HG02981 (cell line): ENCODE data around the gene DUSP2.
"Not testable (repeated sequence)": the region's sequence is repeated elsewhere in the genome, so short reads cannot be mapped to it uniquely, and the experiment has no call there.

Experiments
- ATAC-seq: cut with Tn5 transposase; IDR thresholded peaks from one replicate; pipeline ENCODE4 v1.9.1; 2021; ENCODE audit warnings: mild to moderate bottlenecking, moderate library complexity; ENCODE audit not compliant: unreplicated experiment

Gene DUSP2

DNA sequence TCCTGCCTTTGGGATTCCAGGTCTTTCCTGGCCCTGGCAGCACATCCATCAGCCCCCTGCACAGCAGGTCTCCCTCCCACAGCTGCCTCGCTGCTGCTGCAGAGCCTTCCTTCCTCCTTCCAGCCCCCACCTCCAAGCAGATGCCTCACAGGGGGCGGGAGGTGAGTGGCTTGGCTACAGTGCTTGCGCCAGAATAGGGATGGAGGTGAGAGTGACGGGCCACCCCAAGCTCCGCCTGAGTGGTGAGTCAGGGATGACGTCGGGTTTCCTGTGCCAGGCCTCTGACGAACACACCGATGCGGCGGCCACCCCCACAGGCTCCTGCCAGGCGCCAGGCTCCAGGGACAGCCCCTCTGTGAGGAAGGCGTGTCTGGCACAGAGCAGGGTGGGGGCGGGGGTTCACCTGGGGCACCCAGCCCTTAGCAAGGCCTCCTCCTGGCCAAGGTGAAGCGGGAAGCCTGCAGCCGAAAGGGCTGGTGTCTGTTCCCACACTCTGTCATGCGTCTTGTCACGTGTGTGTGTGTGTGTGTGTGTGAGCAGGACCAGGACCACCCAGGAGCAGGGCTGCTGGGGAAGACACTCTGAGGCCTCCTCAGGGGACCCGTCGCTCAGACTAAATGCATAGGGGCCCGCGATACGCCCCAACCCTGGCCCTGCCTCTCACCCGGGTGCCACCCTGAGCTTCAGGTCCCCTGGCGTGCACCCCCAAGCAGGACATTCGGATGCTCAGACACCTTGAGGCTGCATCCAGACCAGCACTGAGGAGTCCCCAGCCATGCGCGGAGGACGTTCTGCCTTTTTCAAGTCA, 3.4 kb upstream of the DUSP2 start:
- peak; percentile 36 for ATAC-seq

DNA sequence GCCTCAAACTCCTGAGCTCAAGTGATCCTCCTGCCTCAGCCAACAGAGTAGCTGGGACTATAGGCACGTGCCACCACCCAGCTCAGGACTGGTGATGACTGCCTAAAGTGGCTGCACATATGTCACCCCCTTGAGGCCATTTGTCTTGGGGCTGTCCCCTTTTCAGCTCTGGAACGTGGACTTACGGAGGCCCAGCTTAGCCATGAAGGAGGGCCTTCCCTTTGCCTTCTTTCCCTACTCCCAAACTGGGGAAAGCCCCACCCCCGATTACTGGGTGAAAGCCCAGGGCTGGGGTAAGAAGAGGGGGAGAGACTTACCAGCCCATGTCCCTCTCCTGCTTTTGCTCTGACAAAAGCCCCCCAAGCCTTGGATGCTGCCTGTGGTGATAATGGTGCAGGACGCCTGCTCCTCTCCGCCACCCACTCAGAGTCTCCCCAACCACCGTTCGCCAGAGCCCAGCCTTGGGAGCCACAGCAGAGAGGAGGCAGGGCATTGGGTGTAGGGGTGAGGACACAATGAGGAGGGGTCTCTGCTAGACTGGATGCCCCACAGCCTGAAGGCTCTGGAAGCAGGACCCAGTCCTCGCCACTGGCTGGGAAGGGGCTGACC, 2.5 kb upstream of the DUSP2 start:
- no peak for ATAC-seq

DNA sequence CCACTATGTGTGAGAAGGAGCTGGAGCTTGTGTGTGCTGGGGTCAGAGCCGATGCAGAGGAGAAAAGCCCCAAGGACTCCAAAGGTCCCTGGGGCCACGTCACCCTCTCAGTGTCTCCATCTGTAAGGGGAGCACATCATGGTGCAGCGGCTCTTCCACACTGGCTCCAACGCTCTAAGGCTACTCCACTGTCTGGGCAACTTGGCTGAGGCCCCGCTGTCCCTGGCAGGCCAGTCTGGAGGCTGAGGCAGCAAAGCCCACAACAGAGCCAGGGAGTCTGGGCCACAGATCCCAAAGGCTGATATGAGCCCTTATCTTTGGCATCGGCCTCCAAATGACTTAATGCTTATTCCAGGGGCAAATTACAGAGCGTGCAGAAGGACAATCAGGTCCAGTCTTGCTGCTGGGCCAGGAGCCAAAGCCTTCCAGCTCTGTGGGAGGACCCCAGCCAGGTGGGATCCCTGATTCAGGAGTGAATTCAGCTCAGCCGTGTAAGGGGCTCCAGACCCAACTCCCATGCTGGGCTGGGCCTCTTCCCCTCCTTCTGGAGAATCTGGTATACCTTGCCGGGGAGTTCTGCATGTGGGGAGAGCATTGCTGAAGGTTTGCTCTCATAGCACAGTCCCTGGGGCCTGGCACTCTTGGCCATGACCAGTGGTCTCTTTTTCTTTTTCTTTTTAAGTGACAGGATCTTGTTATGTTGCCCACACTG, 1.8 kb upstream of the DUSP2 start:
- no peak for ATAC-seq

DNA sequence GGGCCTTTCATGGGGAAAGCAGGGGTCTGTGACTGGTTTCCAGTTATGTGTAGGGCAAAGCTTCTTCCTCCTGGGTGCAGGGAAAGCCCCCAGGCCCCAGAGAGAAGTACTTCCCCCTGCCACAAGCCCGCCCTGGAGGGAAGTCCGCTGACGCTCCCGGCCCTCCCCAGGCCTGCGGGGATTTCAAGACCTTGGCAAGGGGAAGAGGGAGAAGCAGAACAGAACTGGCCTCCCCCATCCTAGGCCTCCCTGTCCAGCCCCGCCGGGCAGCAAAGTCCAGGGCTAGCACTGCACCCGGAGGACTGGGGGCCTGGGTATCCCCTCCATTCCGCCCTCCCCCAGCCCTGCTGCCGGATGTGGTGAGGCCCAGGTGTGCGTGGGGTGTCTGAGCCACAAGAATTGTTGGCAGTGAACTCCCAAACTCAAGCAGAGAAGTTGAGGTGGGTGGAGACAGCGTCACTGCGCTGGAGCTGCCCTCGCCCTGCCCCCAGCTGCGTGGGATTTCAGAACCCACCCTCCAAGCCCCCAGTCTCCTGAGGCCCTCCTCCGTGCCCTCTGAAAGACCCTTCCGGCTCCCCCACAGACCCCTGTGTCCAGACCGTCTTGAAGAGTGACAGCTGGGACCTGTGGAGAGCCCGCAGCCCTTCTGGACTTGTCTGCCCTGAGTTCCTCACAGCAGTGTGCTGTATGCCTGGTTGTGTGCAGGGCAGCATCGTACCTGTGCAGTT, 1.1 kb upstream of the DUSP2 start:
- peak; percentile 26 for ATAC-seq

DNA sequence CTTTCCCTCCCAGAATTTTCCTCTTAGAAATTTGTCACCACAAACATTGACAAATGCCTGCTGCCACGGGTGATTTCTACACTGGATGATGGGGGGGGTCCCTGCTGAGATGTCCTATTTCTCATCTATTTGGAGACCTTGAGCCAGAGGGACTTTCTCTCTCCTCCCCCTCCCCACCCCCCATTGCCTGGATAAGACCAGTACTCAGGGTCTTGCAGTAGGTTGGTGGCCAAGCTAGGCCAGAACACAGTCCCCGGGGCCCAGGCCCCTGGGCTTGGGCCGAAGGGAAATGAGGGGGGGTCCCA, 560 bp upstream of the DUSP2 start:
- ATAC-seq, result no peak

DNA sequence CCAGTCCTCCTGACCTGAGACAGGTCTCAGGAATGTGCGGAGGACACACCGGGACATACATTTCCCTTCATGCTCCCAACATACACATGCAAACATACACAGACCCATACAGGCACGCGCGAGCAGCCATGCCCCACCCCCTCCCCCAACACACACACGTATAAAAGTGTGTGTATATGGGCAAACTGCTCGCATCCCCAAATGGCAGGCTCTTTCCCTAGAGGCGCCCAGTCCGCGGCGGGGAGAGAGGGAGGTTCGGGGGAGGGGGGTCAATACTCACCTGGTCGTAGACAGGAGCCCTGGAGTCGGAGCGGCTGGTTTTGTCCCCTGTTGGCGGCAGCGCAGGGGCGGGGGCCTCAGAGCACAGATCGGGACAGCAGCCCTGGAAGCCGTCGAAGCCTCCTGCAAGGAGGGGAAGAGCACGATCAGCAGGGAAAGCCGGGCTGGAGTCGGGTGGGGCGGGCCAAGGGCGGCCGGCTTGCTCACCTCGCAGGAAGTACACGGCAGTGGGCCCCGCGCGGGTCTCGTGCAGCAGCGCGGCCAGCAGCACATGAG, 682 bp downstream of the DUSP2 start:
- peak; percentile 3 for ATAC-seq

DNA sequence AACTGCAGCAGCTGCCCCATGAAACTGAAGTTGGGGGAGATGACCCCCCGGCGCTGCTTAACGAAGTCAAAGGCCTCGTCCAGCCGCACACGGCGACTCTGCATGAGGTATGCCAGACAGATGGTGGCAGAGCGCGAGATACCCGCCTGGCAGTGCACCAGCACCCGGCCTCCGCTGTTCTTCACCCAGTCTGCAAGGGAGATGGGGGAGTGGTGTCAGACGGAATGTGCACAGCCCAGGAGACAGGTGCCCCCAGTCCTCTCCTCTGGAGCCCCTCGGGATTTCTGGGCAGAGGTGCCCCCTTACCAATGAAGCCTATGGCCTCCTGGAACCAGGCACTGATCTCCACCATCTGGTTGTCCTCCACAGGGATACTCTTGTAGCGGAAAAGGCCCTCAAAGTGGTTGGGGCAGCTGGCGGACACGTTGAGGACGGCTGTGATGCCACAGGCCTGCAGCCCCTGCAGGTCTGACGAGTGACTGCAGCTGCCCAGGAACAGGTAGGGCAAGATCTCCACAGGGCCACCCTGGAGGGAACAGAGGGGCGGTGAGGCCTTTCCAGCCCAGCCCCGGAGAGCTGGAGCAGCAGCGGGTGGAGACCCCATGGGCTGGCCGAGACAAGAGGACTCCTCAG, 1.3 kb downstream of the DUSP2 start:
- no peak for ATAC-seq

DNA sequence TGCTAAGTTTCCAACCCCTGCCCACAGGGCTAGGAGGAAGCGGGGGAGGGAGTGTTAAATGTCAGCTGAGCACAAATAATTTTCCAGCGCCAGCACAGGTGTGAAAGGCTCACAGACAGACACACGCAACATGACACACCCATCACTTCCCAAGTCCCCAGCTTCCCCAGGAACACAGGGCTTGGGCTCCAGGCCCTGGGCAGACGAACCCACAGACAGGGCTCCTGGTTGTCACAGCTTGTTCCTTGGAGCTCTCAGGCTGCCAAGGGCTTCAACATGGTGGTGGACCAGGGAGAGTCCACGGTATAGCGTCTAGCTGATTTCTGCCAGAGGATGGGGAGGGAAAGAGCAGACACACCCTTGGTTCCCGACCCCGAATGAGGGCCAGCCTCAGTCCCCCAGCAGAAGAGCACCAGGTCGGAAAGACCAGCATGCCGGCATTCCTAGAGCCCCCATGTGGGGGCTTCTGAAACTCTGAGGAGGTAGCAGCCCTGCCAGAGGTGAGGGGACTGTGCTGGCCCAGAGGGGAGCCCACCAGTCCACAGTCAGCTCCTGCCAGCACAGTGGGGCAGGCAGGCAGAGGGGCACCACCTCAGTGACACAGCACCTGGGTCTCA, 1.9 kb downstream of the DUSP2 start:
- no peak for ATAC-seq

DNA sequence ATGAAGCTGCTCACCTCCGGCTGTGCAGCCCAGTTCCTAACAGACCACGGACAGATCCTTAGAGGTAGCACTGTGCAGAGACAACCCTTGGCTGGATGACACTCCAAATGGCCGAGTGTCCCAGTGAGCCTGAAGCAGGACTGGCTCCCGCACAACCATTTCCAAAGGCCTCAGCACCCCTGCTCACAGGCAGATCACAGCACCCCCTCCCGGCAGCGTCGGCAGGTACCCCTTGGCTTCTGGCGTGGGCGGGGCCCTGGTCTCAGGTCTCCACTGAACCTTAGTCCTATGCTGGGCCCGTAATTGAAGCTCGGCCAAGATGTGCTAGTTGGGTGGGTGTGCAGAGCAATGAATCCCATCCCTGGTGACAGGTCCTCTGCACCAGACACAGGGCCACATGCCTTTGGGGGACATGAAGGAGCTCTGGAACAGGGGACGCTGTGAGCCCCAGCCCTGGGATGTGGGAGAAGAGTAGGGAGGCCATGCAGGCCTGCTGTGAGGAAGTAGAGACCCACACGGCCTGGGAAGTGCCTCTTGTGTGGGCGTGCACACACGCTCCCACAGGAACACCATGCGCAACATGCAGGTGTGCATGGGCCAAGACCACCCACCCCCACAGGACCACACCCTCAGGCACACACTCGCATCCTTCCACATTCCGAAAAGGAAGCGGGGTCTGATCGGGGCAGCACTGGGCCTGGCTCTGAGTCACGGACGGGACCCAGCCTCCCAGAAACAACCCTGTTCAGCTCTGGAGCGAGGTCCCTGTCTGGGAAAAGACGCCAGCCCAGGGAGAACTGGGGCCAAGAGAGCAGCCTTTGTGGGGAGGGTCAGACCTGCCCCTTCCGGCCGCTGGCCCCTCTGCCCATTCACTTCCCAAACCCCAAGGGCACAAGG, 2.8 kb downstream of the DUSP2 start:
- no peak for ATAC-seq

DNA sequence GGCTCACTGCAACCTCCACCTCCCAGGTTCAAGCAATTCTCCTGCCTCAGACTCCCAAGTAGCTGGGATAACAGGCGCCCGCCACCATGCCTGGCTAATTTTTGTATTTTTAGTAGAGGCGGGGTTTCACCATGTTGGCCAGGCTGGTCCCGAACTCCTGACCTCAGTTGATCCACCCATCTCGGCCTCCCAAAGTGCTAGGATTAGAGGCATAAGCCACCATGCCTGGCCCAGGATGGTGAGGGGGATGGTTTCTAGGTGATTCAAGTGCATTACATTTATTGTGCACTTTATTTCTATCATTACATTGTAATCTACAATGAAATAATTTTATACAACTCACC, 3.6 kb downstream of the DUSP2 start:
- ATAC-seq, result not testable (repeated sequence)

DNA sequence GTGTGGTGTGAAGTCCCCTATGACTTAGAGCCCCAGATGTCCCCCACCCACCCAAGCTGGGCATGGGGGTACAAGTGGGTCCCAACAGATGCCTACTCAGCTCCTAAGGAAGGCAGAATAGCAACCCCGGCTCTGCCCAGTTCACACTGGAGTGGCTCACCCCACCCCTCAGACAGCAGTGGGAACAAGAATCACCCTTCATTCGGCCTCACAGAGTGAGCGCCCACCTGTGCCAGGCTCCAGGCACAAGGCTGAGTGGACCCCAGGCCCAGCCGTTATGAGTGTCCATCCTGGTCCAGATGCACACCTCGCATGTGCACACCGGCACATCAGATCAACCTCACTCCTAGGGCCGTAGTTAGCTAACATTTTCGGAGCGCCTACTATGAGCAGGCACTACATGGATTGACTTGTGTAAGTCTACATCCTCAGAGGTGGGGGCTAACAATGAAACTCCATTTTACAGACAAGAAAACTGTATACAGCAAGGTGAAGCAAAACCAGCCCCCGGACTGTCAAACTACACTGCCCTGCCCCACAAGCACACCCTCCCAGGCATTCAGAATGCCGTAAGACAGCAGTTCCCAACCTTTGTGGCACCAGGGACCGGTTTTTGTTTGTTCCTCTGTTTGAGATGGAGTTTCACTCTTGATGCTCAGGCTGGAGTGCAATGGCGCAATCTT, 4.2 kb downstream of the DUSP2 start:
- ATAC-seq, result no peak

DNA sequence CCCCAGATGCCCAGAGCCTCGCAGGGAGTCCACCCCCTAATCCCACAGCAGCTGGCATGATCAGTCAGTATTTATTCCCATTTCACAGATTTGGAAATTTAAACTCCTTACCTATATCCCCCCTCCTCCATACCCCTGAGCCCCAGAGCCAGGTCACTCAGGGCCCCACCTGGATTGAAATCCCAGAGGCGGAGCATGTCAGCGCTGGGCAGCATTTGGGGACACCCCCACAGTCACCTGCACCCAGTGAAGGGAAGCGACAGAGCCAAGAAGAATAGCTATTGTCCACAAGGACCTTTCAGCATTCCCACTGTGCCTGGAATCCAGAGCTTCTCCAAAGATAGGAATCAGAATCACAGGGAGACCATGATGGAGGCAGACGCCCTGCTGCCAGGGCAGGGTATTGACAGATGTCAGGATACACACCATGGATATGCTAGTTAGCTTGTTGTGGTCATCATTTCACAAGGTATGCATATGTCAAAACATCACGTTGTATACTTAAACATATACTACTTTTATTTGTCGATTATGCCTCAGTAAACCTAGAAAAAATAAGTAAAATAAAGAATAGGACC, 6.0 kb downstream of the DUSP2 start:
- ATAC-seq, result no peak

DNA sequence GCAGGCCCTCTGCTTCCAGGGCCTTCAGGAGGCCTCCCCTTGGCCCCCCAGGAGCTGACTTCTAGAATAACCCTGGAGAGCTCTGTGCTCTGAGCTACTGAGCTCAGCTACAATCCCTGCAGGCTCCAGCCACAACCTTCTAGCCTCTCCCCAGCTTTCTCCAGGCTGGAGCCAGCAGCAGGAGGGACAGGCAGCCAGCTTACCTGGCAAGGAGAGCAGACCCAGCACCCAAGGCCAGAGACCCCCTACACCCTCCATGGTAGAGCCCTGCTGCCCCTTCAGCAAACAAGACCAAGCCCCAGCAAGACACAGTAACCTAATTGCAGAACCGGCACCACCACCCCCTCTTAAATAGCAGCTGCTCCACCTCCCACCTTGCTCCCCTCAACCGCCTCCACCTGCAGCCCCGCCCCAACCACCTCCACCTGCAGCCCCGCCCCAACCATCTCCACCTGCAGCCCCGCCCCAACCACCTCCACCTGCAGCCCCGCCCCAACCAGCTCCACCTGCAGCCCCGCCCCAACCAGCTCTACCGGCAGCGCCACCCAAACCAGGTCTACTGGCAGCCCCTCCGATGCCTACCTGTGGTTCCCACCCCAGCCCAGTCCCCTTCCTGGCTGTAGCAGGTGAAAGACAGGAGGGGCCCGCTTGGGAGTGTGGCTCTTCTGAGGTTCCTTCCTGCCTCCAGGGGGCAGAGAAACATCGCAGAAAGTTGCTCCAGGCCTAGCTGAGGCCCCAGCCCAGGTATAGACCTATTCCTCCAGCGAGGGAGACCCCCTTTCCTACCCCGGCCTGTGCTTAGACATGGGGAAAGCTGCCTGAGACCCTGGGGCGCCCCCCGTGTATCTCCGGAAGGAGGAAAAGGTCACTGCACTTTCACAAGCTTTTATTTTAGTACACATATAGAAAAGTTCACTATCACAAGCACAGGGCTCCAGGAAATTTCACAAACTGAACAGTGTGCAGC, 6.8 kb downstream of the DUSP2 start, which contains the start of gene ASTL:
Gene ASTL, minus strand, starts transcription at position 324 of the 967 bp plus-strand sequence. Its CDS starts 66 bp downstream, at position 258.
- peak; percentile 33 for ATAC-seq

DNA sequence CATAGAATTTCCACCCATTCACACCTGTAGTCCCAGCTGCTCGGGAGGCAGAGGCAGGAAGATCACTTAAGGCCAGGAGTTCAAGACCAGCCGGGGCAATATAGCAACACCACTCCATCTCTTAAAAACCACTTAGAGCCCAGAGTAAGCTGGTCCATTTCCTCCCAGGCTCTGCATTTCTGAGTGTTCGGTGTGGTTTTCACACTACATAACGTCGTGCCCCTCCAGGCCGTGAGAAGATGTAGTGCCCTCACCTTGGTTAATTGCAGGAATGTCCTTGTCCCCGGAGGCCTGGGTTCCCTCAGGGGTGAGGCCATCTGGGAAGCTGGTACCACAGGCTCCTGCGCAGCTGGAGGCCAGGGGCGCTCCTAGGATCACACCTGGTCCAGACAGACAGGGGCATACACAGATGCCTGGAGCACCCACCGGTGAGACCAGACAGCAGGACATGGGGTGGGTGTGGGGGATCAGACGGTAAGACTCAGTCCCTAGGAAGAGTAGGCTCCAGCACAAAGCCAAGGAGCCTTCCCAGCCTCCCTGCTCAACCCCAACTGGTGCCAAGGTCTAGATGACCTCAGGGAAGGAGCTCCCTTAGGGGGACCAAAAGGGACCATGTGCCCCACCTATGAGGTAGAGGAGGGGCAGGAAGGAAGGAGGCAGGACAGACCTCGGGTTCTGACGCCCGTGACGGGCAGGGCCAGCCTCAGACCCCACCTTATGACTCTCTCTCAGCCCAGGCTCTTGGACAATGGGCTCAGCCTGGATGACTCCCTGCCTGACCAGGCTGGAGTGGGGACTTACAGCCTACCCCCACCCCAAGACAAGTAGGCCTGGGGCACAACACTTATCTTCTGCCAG, 7.7 kb downstream of the DUSP2 start:
- ATAC-seq, result no peak

DNA sequence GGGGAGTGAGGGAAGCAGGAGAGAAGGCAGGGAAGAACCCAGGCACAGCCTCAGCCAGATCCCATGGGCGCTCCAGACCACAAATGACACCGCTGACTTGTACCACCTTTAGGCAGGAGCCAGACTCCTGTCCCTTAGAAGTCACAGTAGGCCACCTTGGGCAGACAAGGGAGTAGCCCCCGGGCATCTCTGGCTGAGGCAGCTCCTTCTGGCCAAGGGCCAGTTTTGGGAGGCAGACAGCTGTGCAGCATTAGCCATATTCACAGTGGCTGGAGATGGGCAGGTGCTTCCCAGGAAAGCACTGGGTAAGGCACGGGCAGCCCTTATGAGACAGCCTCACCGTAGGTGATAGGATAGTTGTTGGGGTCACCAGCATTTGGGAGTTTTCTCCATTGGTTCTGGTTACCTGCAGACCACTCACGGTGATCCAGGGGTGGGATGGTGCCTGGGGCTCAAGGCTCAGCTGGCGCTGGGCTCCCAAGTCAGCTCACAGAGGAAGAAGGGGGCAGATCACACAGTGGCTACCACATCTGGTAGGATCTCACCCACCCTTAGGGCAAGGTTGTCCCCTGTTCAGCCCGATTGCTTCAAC, 9.0 kb downstream of the DUSP2 start:
- ATAC-seq, result no peak

DNA sequence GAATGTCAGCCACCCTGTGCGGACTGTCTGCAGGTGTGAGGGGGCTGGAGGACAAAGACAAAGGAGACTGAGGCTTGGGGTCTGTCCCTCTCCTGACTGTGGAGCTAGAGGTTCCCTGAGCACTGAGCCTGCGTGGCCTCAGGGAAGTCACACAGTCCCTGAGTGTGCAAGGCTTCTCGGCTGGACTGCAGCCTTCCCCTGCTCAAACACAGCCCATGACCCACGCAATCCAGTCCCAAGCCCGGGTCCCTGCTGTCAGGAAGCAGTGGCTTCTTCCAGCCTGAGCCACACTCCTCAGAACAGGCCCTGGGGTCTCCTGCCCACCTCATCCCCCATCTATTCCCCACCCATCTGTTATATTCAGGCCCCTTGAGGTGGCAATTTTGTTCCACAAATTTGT, 9.6 kb downstream of the DUSP2 start:
- ATAC-seq, result no peak
